ENCODE measurements around the gene HDAC8.

Gene HDAC8

GRCh38 chrX:72478351-72478750 is 94.3 kb downstream of the HDAC8 start:
- peaks cover 39% of the 10 kb centered on the region for H3K36me3 Mint-ChIP-seq (ENCODE audit: low read depth)
- peaks cover 14% of the 10 kb centered on the region for H3K4me1 Mint-ChIP-seq
- peaks cover 3% of the 10 kb centered on the region for H3K27me3 Mint-ChIP-seq (ENCODE audit: low read depth, poor library complexity)
- no peak for TF ChIP-seq CTCF (IDR thresholded peaks at IDR 0.05)
- H3K4me3 Mint-ChIP-seq, result no peak overlapping the region
- no peak overlapping the region for H3K27ac Mint-ChIP-seq
- H3K9me3 Mint-ChIP-seq, result peaks cover 40% of the 10 kb centered on the region
- DNase-seq, result no peak

GRCh38 chrX:72477781-72478181 is 94.9 kb downstream of the HDAC8 start:
- Mint-ChIP-seq H3K36me3 (ENCODE audit: low read depth) (peaks cover 39% of the 10 kb centered on the region), H3K27ac (no peak overlapping the region), H3K4me3 (no peak overlapping the region), H3K27me3 (ENCODE audit: low read depth, poor library complexity) (peaks cover 3% of the 10 kb centered on the region), H3K9me3 (peaks cover 40% of the 10 kb centered on the region), H3K4me1 (peaks cover 14% of the 10 kb centered on the region)
- TF ChIP-seq CTCF (IDR thresholded peaks at IDR 0.05), result no peak
- DNase-seq, result no peak

GRCh38 chrX:72477376-72477775 is 95.3 kb downstream of the HDAC8 start:
- H3K4me3 Mint-ChIP-seq, result no peak overlapping the region
- peaks cover 3% of the 10 kb centered on the region for H3K27me3 Mint-ChIP-seq (ENCODE audit: low read depth, poor library complexity)
- no peak for DNase-seq
- peaks cover 40% of the 10 kb centered on the region for H3K9me3 Mint-ChIP-seq
- H3K36me3 Mint-ChIP-seq (ENCODE audit: low read depth), result peaks cover 39% of the 10 kb centered on the region
- H3K27ac Mint-ChIP-seq, result no peak overlapping the region
- TF ChIP-seq CTCF (IDR thresholded peaks at IDR 0.05), result no peak
- H3K4me1 Mint-ChIP-seq, result peaks cover 14% of the 10 kb centered on the region

GRCh38 chrX:72475952-72476668 is 96.5 kb downstream of the HDAC8 start:
- Mint-ChIP-seq H3K27me3 (ENCODE audit: low read depth, poor library complexity) (no peaks in the 10 kb centered on the region), H3K4me3 (no peak overlapping the region), H3K9me3 (peaks cover 42% of the 10 kb centered on the region), H3K27ac (no peak overlapping the region), H3K36me3 (ENCODE audit: low read depth) (peaks cover 36% of the 10 kb centered on the region), H3K4me1 (peaks cover 14% of the 10 kb centered on the region)
- no peak for DNase-seq
- TF ChIP-seq CTCF (IDR thresholded peaks at IDR 0.05), result no peak

DNA sequence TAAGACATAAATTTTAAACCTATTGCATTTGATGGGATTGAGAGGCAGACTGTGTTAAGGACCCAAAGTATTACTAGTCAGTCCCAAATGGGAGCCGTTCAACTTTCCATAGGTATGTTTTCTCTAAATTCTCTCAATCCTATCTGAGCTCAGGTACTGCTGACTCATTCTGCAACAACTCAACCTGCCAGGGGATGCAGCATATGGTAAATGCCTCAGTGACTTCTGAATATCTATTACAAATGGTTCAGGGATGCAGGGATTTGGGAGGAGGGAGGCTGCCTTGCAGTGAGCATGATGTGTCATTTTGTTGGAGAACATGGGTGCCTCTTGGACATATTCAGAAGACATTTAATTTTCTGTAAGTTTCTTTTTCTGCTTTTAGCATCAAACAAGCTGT is 97.3 kb downstream of the HDAC8 start:
- no peak for DNase-seq
- H3K9me3 Mint-ChIP-seq, result peaks cover 42% of the 10 kb centered on the region
- TF ChIP-seq CTCF (IDR thresholded peaks at IDR 0.05), result no peak
- no peak overlapping the region for H3K27ac Mint-ChIP-seq
- peaks cover 14% of the 10 kb centered on the region for H3K4me1 Mint-ChIP-seq
- no peaks in the 10 kb centered on the region for H3K27me3 Mint-ChIP-seq (ENCODE audit: low read depth, poor library complexity)
- H3K36me3 Mint-ChIP-seq (ENCODE audit: low read depth), result peaks cover 36% of the 10 kb centered on the region
- no peak overlapping the region for H3K4me3 Mint-ChIP-seq
